ENCODE results near the gene RHPN2. TPM values are rescaled to one million over a fixed set of nuclear protein-coding genes. Genes with fewer than 3 reads are reported as not detected.
"Not testable (repeated sequence)": the region's sequence is repeated elsewhere in the genome, so short reads cannot be mapped to it uniquely, and the experiment has no call there.

Gene RHPN2
- total RNA-seq, 4 donors from 2014 or later = 49.0 to 276 (median 74.3) TPM

DNA sequence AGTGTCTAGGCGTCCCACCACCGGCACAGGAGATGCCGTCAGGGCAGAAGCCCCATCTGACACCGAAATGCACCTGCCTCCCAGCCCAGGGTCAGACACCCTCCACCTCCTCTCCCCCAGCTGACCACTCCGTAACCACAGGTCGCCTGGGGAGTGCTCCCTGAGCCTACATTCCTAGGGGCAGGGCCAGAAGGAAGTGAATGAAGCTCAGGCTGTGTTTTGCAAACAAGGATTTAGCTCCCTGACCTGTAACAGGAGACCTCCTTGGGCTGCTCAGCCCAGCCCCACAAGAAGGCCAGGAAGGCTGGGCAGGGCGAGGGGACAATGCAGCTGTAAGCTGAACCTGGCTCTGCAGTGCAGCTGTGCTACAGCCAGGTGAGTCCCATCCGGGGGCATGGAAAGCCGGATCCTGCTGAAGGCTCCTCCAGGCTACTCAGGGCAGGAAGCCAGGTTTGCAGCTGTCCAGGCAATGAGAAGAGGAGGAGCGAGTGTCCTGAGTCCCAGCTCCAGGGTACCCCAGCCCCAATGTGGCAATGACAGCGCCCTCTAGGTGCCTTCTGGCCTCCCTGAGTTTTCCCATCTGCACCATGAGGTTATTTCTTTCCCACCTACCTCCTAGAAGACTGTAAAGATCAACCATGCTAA lies 42.1 kb downstream of the RHPN2 start:
- 74% methylated on average over 11 of the region's 11 CpGs; no CpG with 5 or more reads in 1 of the 2 donors for WGBS, 2 donors (ENCODE audit: low coverage in 1 of 2)
- H3K4me3 ChIP-seq = no peak overlapping the region
- intact Hi-C loops (cut with DNase I; ENCODE audit: low total_unique reads) (no loop called here), in situ Hi-C loops (cut with MboI; ENCODE audit: low pct_ligation_motif_present in 1 of 4, low pct_unique_long_range_greater_than_20kb in 1 of 4, low sequenced_read_pairs in 3 of 4) (no loop called here)
- no peaks in the 10 kb centered on the region for H3K27me3 ChIP-seq
- H3K9me3 ChIP-seq = no peaks in the 10 kb centered on the region
- H3K36me3 ChIP-seq = no peaks in the 10 kb centered on the region
- H3K27ac ChIP-seq = no peak overlapping the region
- H3K4me1 ChIP-seq = no peaks in the 10 kb centered on the region
- DNase-seq = no peak
- no peak for TF ChIP-seq EP300 (IDR thresholded peaks at IDR 0.05; ENCODE audit: low read depth)
- no peak for TF ChIP-seq POLR2A (IDR thresholded peaks at IDR 0.05)
- no peak for TF ChIP-seq CTCF (IDR thresholded peaks at IDR 0.05)
- no peak for TF ChIP-seq POLR2AphosphoS5 (IDR thresholded peaks at IDR 0.05)

DNA sequence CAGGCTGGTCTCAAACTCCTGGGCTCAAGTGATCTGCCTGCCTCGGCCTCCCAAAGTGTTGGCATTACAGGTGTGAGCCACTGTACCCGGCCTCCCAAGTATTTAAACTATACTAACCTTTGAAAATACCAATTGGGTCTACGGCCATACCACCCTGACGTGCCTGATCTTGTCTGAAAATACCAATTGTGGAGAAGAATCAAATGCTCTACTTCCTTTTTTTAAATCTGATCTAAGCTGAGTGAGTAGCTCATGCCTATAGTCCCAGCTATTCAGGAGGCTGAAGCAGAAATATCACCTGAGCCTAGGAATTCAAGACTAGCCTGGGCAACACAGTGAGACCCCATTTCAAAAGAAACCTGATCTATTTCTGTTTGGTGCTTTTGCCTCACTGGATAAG lies 53.8 kb downstream of the RHPN2 start:
- DNase-seq; in situ Hi-C loops (cut with MboI; ENCODE audit: low pct_ligation_motif_present in 1 of 4, low pct_unique_long_range_greater_than_20kb in 1 of 4, low sequenced_read_pairs in 3 of 4); H3K27me3 ChIP-seq; H3K4me3 ChIP-seq; H3K4me1 ChIP-seq; H3K9me3 ChIP-seq; H3K36me3 ChIP-seq; H3K27ac ChIP-seq: not testable (repeated sequence)
- intact Hi-C loops (cut with DNase I; ENCODE audit: low total_unique reads) = loop anchor here (1.0 kb wide), 1 partner anchor 47 kb away; no protein-coding TSS in a partner anchor
- WGBS, 2 donors (ENCODE audit: low coverage in 1 of 2) = 87% methylated on average over 4 of the region's 4 CpGs; no CpG with 5 or more reads in 1 of the 2 donors

DNA sequence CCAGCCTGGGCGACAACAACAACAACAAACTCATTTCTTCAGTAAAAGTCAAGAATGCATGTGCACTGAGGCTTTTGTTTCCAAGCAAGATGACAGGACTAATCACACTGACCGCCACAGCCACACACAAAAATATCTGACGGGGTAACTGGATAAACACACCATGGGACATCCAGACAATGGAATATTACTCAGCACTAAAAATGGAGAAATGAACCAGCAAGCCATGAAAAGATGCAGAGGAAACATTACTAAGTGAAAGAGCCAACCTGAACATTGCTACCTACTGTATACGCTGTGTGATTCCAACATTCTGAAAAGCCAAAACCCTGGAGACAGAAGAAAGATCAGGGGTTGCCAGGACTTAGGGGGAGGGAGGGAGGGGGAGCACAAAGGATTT lies 56.0 kb downstream of the RHPN2 start:
- H3K4me1 ChIP-seq = no peaks in the 10 kb centered on the region
- H3K27me3 ChIP-seq = no peaks in the 10 kb centered on the region
- peaks cover 0 to 15% (median 0%) of the 10 kb centered on the region in 4 donors for H3K36me3 ChIP-seq

DNA sequence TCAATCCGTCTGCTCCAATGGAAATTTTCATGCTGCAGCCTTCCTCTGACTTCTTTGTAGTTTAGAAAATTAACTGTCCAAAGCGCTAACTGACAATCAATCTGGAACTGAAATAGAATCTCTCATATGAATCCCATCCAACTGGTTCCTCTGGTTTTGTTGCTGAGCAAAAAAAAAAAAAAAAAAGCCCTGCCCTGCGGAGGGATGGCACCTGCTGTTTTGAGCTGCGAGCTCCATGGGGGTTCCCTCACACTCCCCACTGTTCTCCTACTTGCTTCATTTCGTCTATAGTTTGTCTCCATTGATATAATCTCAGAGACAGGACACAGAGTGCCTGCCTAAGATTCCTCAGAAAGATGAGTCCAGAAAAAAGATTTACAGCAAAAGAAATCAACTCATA lies 59.2 kb downstream of the RHPN2 start:
- H3K36me3 ChIP-seq = peaks cover 0 to 14% (median 0%) of the 10 kb centered on the region in 4 donors
- in situ Hi-C loops (cut with MboI; ENCODE audit: low pct_ligation_motif_present in 1 of 4, low pct_unique_long_range_greater_than_20kb in 1 of 4, low sequenced_read_pairs in 3 of 4) (no loop called here), intact Hi-C loops (cut with DNase I; ENCODE audit: low total_unique reads) (no loop called here)
- no peak overlapping the region for H3K4me3 ChIP-seq
- WGBS, 2 donors (ENCODE audit: low coverage in 1 of 2) = 38 to 58% methylated on average over 5 of the region's 5 CpGs
- H3K27ac ChIP-seq = no peak overlapping the region
- H3K27me3 ChIP-seq = no peaks in the 10 kb centered on the region
- TF ChIP-seq CTCF (IDR thresholded peaks at IDR 0.05) (no peak), EP300 (IDR thresholded peaks at IDR 0.05; ENCODE audit: low read depth) (no peak), POLR2AphosphoS5 (IDR thresholded peaks at IDR 0.05) (no peak), POLR2A (IDR thresholded peaks at IDR 0.05) (no peak)
- no peaks in the 10 kb centered on the region for H3K9me3 ChIP-seq
- DNase-seq = no peak
- H3K4me1 ChIP-seq = no peaks in the 10 kb centered on the region

More for the DNA sequence above, 56.0 kb downstream of the RHPN2 start:
- Histone ChIP-seq H3K27ac (no peak overlapping the region), H3K9me3 (no peaks in the 10 kb centered on the region), H3K4me3 (no peak overlapping the region)
- WGBS, 2 donors (ENCODE audit: low coverage in 1 of 2) = 94 to 96% methylated on average over 3 to 4 of the region's 4 CpGs
- no peak for DNase-seq
- in situ Hi-C loops (cut with MboI; ENCODE audit: low pct_ligation_motif_present in 1 of 4, low pct_unique_long_range_greater_than_20kb in 1 of 4, low sequenced_read_pairs in 3 of 4) (no loop called here), intact Hi-C loops (cut with DNase I; ENCODE audit: low total_unique reads) (no loop called here)
- TF ChIP-seq EP300 (IDR thresholded peaks at IDR 0.05; ENCODE audit: low read depth) (no peak), POLR2A (IDR thresholded peaks at IDR 0.05) (no peak), CTCF (IDR thresholded peaks at IDR 0.05) (no peak), POLR2AphosphoS5 (IDR thresholded peaks at IDR 0.05) (no peak)

DNA sequence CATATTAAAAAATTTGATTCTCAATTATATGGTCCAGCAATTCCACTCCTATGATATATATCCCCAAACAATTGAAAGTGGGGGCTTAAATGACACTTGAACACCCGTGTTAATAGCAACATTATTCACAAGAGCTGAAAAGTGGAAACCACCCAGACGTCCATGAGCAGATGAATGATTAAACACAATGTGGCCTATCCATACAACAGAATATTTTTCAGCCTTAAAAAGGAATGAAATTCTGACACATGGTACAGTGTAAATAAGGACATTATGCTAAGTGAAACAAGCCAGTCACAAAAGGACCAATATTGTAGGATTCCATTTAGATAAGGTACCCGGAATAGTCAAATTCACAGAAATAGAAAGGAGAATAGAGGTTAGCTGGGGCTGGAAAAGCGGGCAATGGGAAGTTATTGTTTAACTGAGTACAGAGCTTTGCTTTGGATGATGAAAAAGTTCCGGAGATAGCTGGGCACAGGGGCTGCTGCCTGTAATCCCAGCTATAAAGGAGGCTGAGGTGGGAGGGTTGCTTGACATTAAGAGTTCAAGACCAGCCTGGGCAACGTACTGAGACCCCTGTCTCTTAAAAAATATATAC lies 61.2 kb downstream of the RHPN2 start:
- H3K4me1 ChIP-seq; H3K36me3 ChIP-seq; H3K9me3 ChIP-seq; H3K27me3 ChIP-seq; H3K4me3 ChIP-seq; intact Hi-C loops (cut with DNase I; ENCODE audit: low total_unique reads); H3K27ac ChIP-seq; in situ Hi-C loops (cut with MboI; ENCODE audit: low pct_ligation_motif_present in 1 of 4, low pct_unique_long_range_greater_than_20kb in 1 of 4, low sequenced_read_pairs in 3 of 4); DNase-seq: not testable (repeated sequence)
- WGBS, 2 donors (ENCODE audit: low coverage in 1 of 2) = 59 to 64% methylated on average over 6 of the region's 6 CpGs

DNA sequence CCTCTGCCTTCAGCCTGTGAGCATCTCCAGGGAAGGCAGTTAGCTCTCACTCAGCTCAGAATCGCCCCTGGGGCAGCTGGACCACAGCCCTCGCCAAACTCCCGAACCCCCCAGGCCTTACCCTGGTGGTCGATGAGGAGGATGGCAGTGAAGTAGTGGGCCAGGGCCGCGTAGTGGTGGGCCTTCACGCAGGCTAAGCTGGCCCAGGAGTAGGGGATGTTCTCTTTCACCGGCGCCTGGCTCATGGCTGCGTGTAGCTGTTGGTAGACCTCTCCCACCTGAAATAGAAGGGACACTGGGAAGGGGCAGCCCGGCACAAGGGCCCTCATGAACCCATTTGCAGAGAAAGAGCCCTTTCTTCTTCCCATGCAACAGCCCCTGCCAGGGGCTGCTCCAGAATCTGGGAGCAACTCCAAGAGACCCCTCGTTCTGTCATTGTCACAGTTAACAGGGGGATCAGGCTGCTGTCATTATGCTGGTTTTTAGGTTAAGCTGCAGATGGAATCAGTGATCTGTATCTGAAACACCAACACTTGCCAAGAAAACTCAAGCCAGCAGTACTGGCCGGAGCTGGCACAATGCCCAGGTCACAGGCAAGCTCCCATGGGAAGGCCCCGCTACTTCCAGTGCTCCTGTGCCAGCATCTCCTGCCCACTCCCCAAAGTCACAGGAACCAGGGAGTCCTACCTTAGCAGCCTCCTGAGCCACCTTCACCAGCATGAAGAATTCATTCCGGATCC lies 62.4 kb downstream of the RHPN2 start:
- in situ Hi-C loops (cut with MboI; ENCODE audit: low pct_ligation_motif_present in 1 of 4, low pct_unique_long_range_greater_than_20kb in 1 of 4, low sequenced_read_pairs in 3 of 4); H3K4me3 ChIP-seq; DNase-seq; H3K4me1 ChIP-seq; intact Hi-C loops (cut with DNase I; ENCODE audit: low total_unique reads); H3K27ac ChIP-seq; H3K27me3 ChIP-seq; H3K9me3 ChIP-seq: not testable (repeated sequence)
- 92% methylated on average over 13 of the region's 15 CpGs; no CpG with 5 or more reads in 1 of the 2 donors for WGBS, 2 donors (ENCODE audit: low coverage in 1 of 2)
- H3K36me3 ChIP-seq = peaks cover 0 to 12% (median 0%) of the 10 kb centered on the region in 4 donors
